Upper lobe of right lung (tissue), 1 donor: ENCODE measurements around the gene ASIC3. TPM values are rescaled to one million over a fixed set of nuclear protein-coding genes. Genes with fewer than 3 reads are reported as not detected.
A peak's percentile ranks its signal among the peaks of the same experiment; 100 is the strongest.

ENCODE experiments used
- ATAC-seq: fragments of 200-7000 bp; cut with Tn5 transposase; one replicate; pipeline ENCODE4 v1.9.1; 2020; ENCODE audit warnings: mild to moderate bottlenecking, moderate library complexity
- DNase-seq: peaks from one replicate; pipeline ENCODE4 v3.0.0-alpha.2; 2020
- H3K27ac ChIP-seq: fragments of 200-600 bp; one replicate; pipeline ENCODE4 v1.8.0; 2022
- H3K27me3 ChIP-seq: fragments of 200-600 bp; one replicate; pipeline ENCODE4 v1.8.0; 2022; ENCODE audit warnings: mild to moderate bottlenecking
- H3K36me3 ChIP-seq: fragments of 200-600 bp; one replicate; pipeline ENCODE4 v1.8.0; 2022
- H3K4me1 ChIP-seq: fragments of 200-600 bp; one replicate; pipeline ENCODE4 v1.8.0; 2022
- H3K4me3 ChIP-seq: fragments of 200-600 bp; one replicate; pipeline ENCODE4 v1.8.0; 2022; ENCODE audit warnings: mild to moderate bottlenecking
- H3K9me3 ChIP-seq: fragments of 200-600 bp; one replicate; pipeline ENCODE4 v1.8.0; 2022
- intact Hi-C: fragments of 100-400 bp; cut with DNase I; formaldehyde crosslinking; loops from one replicate; pipeline ENCODE4 v1.11.0; 2022
- total RNA-seq: library from RNA; stranded (reverse); fragmentation: NEBNext Ultra II Directional; extraction: Animal tissue kit (Norgen Biotek cat#: 25700); gene quantifications from one replicate; pipeline ENCODE4 v1.2.1, GENCODE V29; 2021
- TF ChIP-seq, protein P1 (sequence below): fragments of 200-600 bp; IDR thresholded peaks from one replicate; pipeline ENCODE4 v1.8.0; 2022; ENCODE audit warnings: antibody characterized with exemption
- donor health status: DM: no; HTN: yes; CAD: no; lungs with severe emphysema.

Gene ASIC3
- total RNA-seq, 1 donor from 2014 or later = 2.6 TPM

DNA sequence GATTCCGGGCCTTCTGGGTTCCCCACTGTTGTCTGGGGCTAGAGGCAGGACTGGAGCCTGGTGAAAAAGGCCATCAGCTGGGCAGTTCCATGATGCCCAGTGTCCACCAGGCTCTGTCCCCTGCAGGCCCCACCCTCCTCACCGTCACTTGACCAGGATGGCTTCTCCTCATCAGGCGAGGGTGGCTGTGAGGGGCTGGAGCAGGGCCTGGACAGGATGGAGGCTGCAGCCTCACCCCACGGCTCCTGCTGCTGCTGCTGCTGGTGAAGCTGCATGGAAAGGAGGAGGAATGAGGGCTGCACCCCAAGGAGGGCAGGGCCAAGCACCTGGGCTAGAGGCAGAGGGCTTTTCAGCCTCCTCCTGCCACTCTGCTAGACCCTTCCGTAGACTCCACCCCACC, 32.4 kb upstream of the ASIC3 start:
- H3K36me3 ChIP-seq = no peaks in the 10 kb centered on the region
- peaks cover 32% of the 10 kb centered on the region for H3K27me3 ChIP-seq
- ATAC-seq = no peak
- TF ChIP-seq, protein P1, sequence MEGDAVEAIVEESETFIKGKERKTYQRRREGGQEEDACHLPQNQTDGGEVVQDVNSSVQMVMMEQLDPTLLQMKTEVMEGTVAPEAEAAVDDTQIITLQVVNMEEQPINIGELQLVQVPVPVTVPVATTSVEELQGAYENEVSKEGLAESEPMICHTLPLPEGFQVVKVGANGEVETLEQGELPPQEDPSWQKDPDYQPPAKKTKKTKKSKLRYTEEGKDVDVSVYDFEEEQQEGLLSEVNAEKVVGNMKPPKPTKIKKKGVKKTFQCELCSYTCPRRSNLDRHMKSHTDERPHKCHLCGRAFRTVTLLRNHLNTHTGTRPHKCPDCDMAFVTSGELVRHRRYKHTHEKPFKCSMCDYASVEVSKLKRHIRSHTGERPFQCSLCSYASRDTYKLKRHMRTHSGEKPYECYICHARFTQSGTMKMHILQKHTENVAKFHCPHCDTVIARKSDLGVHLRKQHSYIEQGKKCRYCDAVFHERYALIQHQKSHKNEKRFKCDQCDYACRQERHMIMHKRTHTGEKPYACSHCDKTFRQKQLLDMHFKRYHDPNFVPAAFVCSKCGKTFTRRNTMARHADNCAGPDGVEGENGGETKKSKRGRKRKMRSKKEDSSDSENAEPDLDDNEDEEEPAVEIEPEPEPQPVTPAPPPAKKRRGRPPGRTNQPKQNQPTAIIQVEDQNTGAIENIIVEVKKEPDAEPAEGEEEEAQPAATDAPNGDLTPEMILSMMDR = no peak
- intact Hi-C loops = no loop called here
- H3K27ac ChIP-seq = no peak overlapping the region
- no peak overlapping the region for H3K4me3 ChIP-seq
- H3K4me1 ChIP-seq = peaks cover 17% of the 10 kb centered on the region
- DNase-seq = no peak
- no peaks in the 10 kb centered on the region for H3K9me3 ChIP-seq

DNA sequence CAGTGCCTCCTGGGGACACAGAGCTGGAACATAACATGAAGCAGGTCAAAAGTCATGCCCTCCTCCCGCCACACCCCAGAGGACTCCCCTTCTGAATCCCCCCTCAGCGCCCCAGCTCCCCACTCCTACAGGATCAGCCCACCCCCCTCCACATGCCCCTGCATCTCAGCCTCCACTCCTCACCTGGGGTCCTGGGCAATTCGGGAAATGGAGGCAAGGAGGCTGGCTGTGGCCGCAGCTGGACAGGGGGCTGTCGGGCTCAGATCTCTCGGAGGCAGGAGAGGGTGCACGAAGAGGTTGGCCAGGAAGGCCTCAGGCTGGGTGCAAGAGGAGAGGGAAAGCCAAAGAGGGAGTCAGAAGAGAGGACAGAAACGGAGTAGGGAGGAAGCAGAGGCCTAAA, 31.8 kb upstream of the ASIC3 start:
- Histone ChIP-seq H3K27me3 (peaks cover 33% of the 10 kb centered on the region), H3K36me3 (no peaks in the 10 kb centered on the region), H3K4me1 (peaks cover 17% of the 10 kb centered on the region), H3K27ac (no peak overlapping the region), H3K9me3 (no peaks in the 10 kb centered on the region), H3K4me3 (no peak overlapping the region)
- DNase-seq (no peak), ATAC-seq (no peak)
- intact Hi-C loops = no loop called here
- TF ChIP-seq, protein P1 = no peak

DNA sequence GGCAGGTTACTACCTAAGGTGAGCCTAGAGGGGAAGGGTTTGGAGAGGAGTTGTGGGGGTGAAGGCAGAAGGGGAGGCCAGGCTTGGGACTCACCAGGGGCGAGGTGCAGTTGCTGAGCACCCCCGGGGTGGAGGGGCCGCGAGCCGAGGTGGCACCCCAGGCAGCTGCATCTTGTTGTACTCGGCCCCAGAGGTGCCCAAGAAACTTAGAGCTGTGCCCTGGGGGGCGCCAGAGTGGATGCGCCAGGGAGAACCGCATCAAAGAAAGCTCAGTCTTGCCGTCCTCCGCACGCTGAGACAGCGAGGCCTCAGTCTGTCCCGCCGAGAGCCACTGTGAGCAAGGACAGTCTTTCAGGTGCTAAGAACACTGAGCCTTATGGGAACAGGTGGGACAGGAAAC, 31.4 kb upstream of the ASIC3 start:
- H3K9me3 ChIP-seq = no peaks in the 10 kb centered on the region
- ATAC-seq (no peak), DNase-seq (no peak)
- H3K4me3 ChIP-seq = no peak overlapping the region
- H3K27ac ChIP-seq = no peak overlapping the region
- H3K36me3 ChIP-seq = no peaks in the 10 kb centered on the region
- peaks cover 17% of the 10 kb centered on the region for H3K4me1 ChIP-seq
- H3K27me3 ChIP-seq = peaks cover 33% of the 10 kb centered on the region
- intact Hi-C loops = no loop called here
- TF ChIP-seq, protein P1 = no peak

DNA sequence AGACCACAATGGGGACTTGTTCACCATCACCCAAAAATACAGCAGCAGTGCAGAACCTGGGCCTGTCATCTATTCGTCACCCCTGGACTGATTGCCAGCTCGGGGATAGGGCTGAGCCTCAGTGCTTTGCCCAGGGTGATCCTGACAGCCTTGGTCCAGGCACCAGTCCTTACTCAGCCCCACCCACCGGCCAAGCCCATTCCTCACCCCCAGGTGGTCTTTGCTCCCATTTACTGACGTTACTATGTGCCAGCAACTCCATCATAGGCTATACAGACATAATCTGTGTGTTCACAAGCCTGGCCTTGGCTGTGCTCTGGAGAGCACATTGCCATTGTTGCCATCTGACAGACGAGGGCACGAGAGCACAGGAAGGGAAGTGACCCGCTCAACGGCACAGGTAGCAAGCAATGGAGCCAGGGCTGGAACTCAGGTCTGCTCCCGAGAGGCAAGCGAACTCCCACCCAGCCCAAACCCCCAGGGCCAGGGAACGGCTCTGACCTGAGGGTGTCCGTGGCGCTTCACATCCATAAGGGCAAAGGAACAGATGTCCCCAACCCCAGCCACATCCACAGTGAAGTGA, 30.9 kb upstream of the ASIC3 start:
- ATAC-seq (no peak), DNase-seq (no peak)
- Histone ChIP-seq H3K9me3 (no peaks in the 10 kb centered on the region), H3K27me3 (peaks cover 33% of the 10 kb centered on the region), H3K27ac (no peak overlapping the region), H3K36me3 (no peaks in the 10 kb centered on the region), H3K4me3 (no peak overlapping the region), H3K4me1 (peaks cover 17% of the 10 kb centered on the region)
- intact Hi-C loops = no loop called here
- TF ChIP-seq, protein P1 = no peak

DNA sequence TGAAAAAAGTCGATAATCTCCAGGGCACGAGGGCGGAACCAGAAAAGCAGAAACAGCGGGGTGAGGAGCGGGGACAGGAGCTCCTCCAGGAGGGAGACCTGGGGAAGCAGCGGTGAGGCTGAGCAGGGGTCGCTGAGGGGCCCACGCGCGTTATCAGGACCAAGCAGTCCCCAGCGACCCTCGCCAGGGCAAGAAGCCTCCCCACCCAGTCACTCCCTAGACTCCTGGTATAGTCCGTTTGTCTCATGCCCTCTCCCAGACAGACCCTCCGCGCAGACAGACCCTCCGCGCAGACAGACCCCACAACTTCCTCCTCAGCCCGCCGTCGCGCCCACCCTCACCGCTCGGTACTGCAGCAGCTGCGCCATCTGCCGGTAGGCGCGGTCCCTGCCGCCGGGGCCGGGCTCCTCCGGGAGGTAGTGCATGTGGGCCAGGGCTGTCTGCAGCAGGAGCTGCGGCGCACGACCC, 30.3 kb upstream of the ASIC3 start:
- intact Hi-C loops = no loop called here
- H3K4me3 ChIP-seq = peak overlapping the region; percentile 21

More for the DNA sequence above, 30.3 kb upstream of the ASIC3 start:
- Histone ChIP-seq H3K27ac (no peak overlapping the region), H3K4me1 (peaks cover 17% of the 10 kb centered on the region), H3K9me3 (no peaks in the 10 kb centered on the region), H3K36me3 (no peaks in the 10 kb centered on the region), H3K27me3 (peaks cover 33% of the 10 kb centered on the region)
- ATAC-seq (peak; percentile 78), DNase-seq (peak; percentile 87)
- TF ChIP-seq, protein P1 = peak; percentile 91
